WTC11 (cell line): ENCODE measurements around the gene ZFAND3. TPM values are rescaled to one million over a fixed set of nuclear protein-coding genes. Genes with fewer than 3 reads are reported as not detected.

ENCODE experiments used
- ATAC-seq: fragments of 200-7000 bp; cut with Tn5 transposase; 2 replicates; pipeline ENCODE4 v1.10.0; 2021; ENCODE audit warnings: mild to moderate bottlenecking, moderate library complexity
- CTCF ChIA-PET: fragments of 300-600 bp; sonication (Branson Sonifier 250); formaldehyde crosslinking; loops from one replicate; lab custom pipeline; 2021; ENCODE audit warnings: antibody characterized with exemption; lab: Charles Lee
- POLR2A ChIA-PET: fragments of 350-600 bp; sonication (Branson Sonifier 250); formaldehyde crosslinking; loops from one replicate; lab custom pipeline; 2021; ENCODE audit warnings: antibody characterized with exemption; lab: Charles Lee
- DNase-seq: peaks from one replicate; pipeline ENCODE4 v3.0.0; 2021; ENCODE audit warnings: low spot score
- H3K27ac Mint-ChIP-seq: 2 replicates; pipeline ENCODE4 v1.8.0; 2021; ENCODE audit warnings: mixed read lengths
- H3K27me3 Mint-ChIP-seq: 2 replicates; pipeline ENCODE4 v1.8.0; 2021; ENCODE audit warnings: low read depth, mild to moderate bottlenecking, moderate library complexity, mixed read lengths
- H3K36me3 Mint-ChIP-seq: 2 replicates; pipeline ENCODE4 v1.8.0; 2021; ENCODE audit warnings: mixed read lengths
- H3K4me1 Mint-ChIP-seq: 2 replicates; pipeline ENCODE4 v1.8.0; 2022; ENCODE audit warnings: mixed read lengths
- H3K4me3 Mint-ChIP-seq: 2 replicates; pipeline ENCODE4 v1.8.0; 2021; ENCODE audit warnings: mild to moderate bottlenecking, moderate library complexity, mixed read lengths
- H3K9me3 Mint-ChIP-seq: 2 replicates; pipeline ENCODE4 v1.8.0; 2021; ENCODE audit warnings: mixed read lengths
- ARID4B ChIP-seq: sonication (generic); formaldehyde crosslinking; IDR thresholded peaks from 2 replicates; pipeline ENCODE4 v1.8.0; 2023; ENCODE audit warnings: missing genetic modification reagents, mild to moderate bottlenecking, borderline replicate concordance
- ATF2 ChIP-seq: sonication (generic); formaldehyde crosslinking; IDR thresholded peaks from 2 replicates; pipeline ENCODE4 v1.8.1; 2022; ENCODE audit warnings: low read depth, missing genetic modification reagents, borderline replicate concordance
- ATF6 ChIP-seq: sonication (generic); formaldehyde crosslinking; IDR thresholded peaks from 2 replicates; pipeline ENCODE4 v1.8.1; 2023; ENCODE audit warnings: mild to moderate bottlenecking, missing genetic modification reagents
- CREB1 ChIP-seq: sonication (generic); formaldehyde crosslinking; IDR thresholded peaks from 2 replicates; pipeline ENCODE4 v1.8.0; 2023; ENCODE audit warnings: mild to moderate bottlenecking, missing genetic modification reagents
- EMX1 ChIP-seq: fragments of 250-450 bp; sonication (Bioruptor Pico); IDR thresholded peaks from 2 replicates; pipeline ENCODE4 v1.8.0; 2021; ENCODE audit warnings: mild to moderate bottlenecking
- ERG ChIP-seq: fragments of 250-450 bp; sonication (Bioruptor Pico); IDR thresholded peaks from 2 replicates; pipeline ENCODE4 v1.8.0; 2021; ENCODE audit warnings: mild to moderate bottlenecking
- FOXJ3 ChIP-seq: sonication (generic); formaldehyde crosslinking; IDR thresholded peaks from 2 replicates; pipeline ENCODE4 v1.9.0; 2021; ENCODE audit warnings: missing genetic modification reagents, mild to moderate bottlenecking, borderline replicate concordance
- FOXK1 ChIP-seq: sonication (generic); formaldehyde crosslinking; IDR thresholded peaks from 2 replicates; pipeline ENCODE4 v1.8.0; 2022; ENCODE audit warnings: mild to moderate bottlenecking, moderate library complexity, missing genetic modification reagents
- IRF1 ChIP-seq: sonication (generic); formaldehyde crosslinking; IDR thresholded peaks from 2 replicates; pipeline ENCODE4 v1.8.0; 2023; ENCODE audit warnings: missing genetic modification reagents
- JUN ChIP-seq: sonication (generic); formaldehyde crosslinking; IDR thresholded peaks from 2 replicates; pipeline ENCODE4 v1.8.0; 2023; ENCODE audit warnings: mild to moderate bottlenecking, missing genetic modification reagents
- MYBL2 ChIP-seq: sonication (generic); formaldehyde crosslinking; IDR thresholded peaks from 2 replicates; pipeline ENCODE4 v1.8.1; 2023; ENCODE audit warnings: mild to moderate bottlenecking, moderate library complexity, missing genetic modification reagents
- NFATC4 ChIP-seq: fragments of 250-450 bp; sonication (Bioruptor Pico); IDR thresholded peaks from 2 replicates; pipeline ENCODE4 v1.9.0; 2021; ENCODE audit warnings: mild to moderate bottlenecking
- NFYB ChIP-seq: sonication (generic); formaldehyde crosslinking; conservative IDR thresholded peaks from 2 replicates; pipeline ENCODE4 v1.8.0; 2022; ENCODE audit warnings: low read depth, missing genetic modification reagents
- NR1H2 ChIP-seq: sonication (generic); formaldehyde crosslinking; IDR thresholded peaks from 2 replicates; pipeline ENCODE4 v1.9.0; 2021; ENCODE audit warnings: mild to moderate bottlenecking, moderate library complexity, missing genetic modification reagents
- RORB ChIP-seq: fragments of 250-450 bp; sonication (Bioruptor Pico); IDR thresholded peaks from 2 replicates; pipeline ENCODE4 v1.9.0; 2021; ENCODE audit warnings: mild to moderate bottlenecking
- TEAD1 ChIP-seq: sonication (generic); formaldehyde crosslinking; IDR thresholded peaks from 2 replicates; pipeline ENCODE4 v1.8.0; 2022; ENCODE audit warnings: mild to moderate bottlenecking, missing genetic modification reagents
- TP53 ChIP-seq: sonication (generic); formaldehyde crosslinking; IDR thresholded peaks from 2 replicates; pipeline ENCODE4 v1.8.1; 2023; ENCODE audit warnings: mild to moderate bottlenecking, missing genetic modification reagents
- ZSCAN18 ChIP-seq: fragments of 250-450 bp; sonication (Bioruptor Pico); IDR thresholded peaks from 2 replicates; pipeline ENCODE4 v2.1.2; 2022; ENCODE audit warnings: mild to moderate bottlenecking, moderate library complexity
- total RNA-seq: library from RNA; stranded (reverse); gene quantifications from 3 replicates; pipeline ENCODE4 v1.2.3, GENCODE V29; 2021
- TF ChIP-seq, protein P1 (sequence below): sonication (generic); formaldehyde crosslinking; IDR thresholded peaks from 2 replicates; pipeline ENCODE4 v1.8.0; 2022; ENCODE audit warnings: mild to moderate bottlenecking, missing genetic modification reagents

Gene ZFAND3
- total RNA-seq, 1 experiment from 2014 or later = 50.3 TPM

GRCh38 chr6:37889051-37889450, 69.5 kb downstream of the ZFAND3 start:
- ATAC-seq (no peak), DNase-seq (no peak)

DNA sequence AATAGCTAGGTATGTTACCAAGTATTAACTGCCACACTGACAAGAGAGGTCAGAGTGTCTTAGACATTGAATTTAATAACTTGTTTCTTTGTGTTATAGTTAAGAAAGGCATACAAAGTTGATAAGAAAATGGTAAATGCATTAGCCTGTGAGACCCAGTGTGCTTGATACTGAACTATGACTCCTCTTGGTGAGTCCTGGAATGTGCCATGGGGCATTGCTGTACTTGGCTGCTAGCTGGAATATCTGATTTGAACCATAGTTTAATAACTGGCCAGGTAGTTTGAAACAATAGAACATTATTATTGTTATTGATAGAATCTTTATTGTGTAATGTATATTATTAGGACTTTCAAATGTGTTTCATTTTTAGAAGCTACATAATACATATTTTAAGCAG, 70.0 kb downstream of the ZFAND3 start:
- TF ChIP-seq ATF6 (CRISPR knock-in tag) (no peak), CREB1 (CRISPR knock-in tag) (no peak), NFATC4 (CRISPR knock-in tag) (no peak), EMX1 (CRISPR knock-in tag) (no peak), TP53 (CRISPR knock-in tag) (no peak), FOXJ3 (CRISPR knock-in tag) (no peak), NR1H2 (CRISPR knock-in tag) (no peak), IRF1 (no peak), RORB (CRISPR knock-in tag) (no peak), ARID4B (CRISPR knock-in tag) (no peak)
- Mint-ChIP-seq H3K4me1 (peaks cover 3% of the 10 kb centered on the region; the same call in 1 of the 2 replicates), H3K4me3 (no peak overlapping the region), H3K36me3 (no peaks in the 10 kb centered on the region), H3K27me3 (no peaks in the 10 kb centered on the region), H3K27ac (no peak overlapping the region), H3K9me3 (no peaks in the 10 kb centered on the region)
- CTCF ChIA-PET = interaction anchor here (1.6 kb wide), 1 partner anchor 8 kb away, joined by 4 read pairs; no protein-coding TSS in a partner anchor
- POLR2A ChIA-PET = no interaction called here
- DNase-seq = no peak
- ATAC-seq = no peak

More at GRCh38 chr6:37889051-37889450, 69.5 kb downstream of the ZFAND3 start:
- H3K4me1 Mint-ChIP-seq = peaks cover 3% of the 10 kb centered on the region; the same call in 1 of the 2 replicates
- no peaks in the 10 kb centered on the region for H3K27me3 Mint-ChIP-seq
- H3K27ac Mint-ChIP-seq = 0 out of 2 replicates have a peak overlapping the region, but pooled peaks have one; percentile 57
- ChIA-PET POLR2A (interaction anchor here (1.3 kb wide), 1 partner anchor 10 kb away, joined by 3 read pairs; no protein-coding TSS in a partner anchor), CTCF (no interaction called here)
- H3K36me3 Mint-ChIP-seq = no peaks in the 10 kb centered on the region
- TF ChIP-seq MYBL2 (CRISPR knock-in tag) (no peak), TEAD1 (no peak), ATF2 (CRISPR knock-in tag) (no peak)
- TF ChIP-seq, protein P1, sequence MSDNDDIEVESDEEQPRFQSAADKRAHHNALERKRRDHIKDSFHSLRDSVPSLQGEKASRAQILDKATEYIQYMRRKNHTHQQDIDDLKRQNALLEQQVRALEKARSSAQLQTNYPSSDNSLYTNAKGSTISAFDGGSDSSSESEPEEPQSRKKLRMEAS (CRISPR knock-in tag) = no peak
- TF ChIP-seq, all 79 proteins: peak for 0
- Mint-ChIP-seq H3K4me3 (no peak overlapping the region), H3K9me3 (no peaks in the 10 kb centered on the region)

DNA sequence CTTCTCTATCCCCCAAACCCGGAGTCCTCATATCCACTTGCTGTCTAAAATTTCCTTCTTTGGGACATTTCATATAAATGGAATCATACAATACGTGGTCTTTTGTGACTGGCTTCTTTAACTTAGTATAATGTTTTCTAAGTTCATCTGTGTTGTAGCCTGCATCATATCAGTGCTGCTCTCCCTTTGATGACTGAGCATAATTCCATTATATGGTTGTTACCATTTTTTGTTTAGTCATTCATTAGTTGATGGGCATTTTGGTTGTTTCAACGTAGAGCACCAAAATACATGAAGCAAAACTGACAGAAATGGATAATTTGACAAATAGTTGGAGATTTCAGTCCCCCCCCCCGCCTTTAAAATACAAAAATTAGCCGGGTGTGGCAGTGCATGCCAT, 71.5 kb downstream of the ZFAND3 start:
- H3K4me3 Mint-ChIP-seq = no peak overlapping the region
- CTCF ChIA-PET = interaction anchor here (1.6 kb wide), 1 partner anchor 9 kb away, joined by 4 read pairs; no protein-coding TSS in a partner anchor
- no peak for ATAC-seq
- TF ChIP-seq ZSCAN18 (CRISPR knock-in tag) (no peak), ATF6 (CRISPR knock-in tag) (no peak), NFYB (CRISPR knock-in tag) (no peak), JUN (no peak), ERG (CRISPR knock-in tag) (no peak), FOXK1 (CRISPR knock-in tag) (no peak)

More for the DNA sequence above, 71.5 kb downstream of the ZFAND3 start:
- peaks cover 6% of the 10 kb centered on the region for H3K4me1 Mint-ChIP-seq
- no peaks in the 10 kb centered on the region for H3K9me3 Mint-ChIP-seq
- POLR2A ChIA-PET = no interaction called here
- H3K27me3 Mint-ChIP-seq = no peaks in the 10 kb centered on the region
- H3K27ac Mint-ChIP-seq = no peak overlapping the region
- H3K36me3 Mint-ChIP-seq = no peaks in the 10 kb centered on the region
- DNase-seq = no peak
